Mucosa of stomach (tissue), 1 donor: Measurements from ENCODE around the gene ENTPD6.

ENCODE experiments used
- H3K27me3 ChIP-seq: one replicate; pipeline ENCODE4 v1.7.0; 2013; ENCODE audit warnings: mild to moderate bottlenecking, low read length; ENCODE audit not compliant: control insufficient read depth, insufficient read depth
- H3K36me3 ChIP-seq: one replicate; pipeline ENCODE4 v1.7.0; 2013; ENCODE audit warnings: low read length; ENCODE audit not compliant: control insufficient read depth, insufficient read depth
- H3K4me1 ChIP-seq: one replicate; pipeline ENCODE4 v1.7.0; 2013; ENCODE audit warnings: mild to moderate bottlenecking, low read length; ENCODE audit not compliant: control insufficient read depth, insufficient read depth
- H3K4me3 ChIP-seq: one replicate; pipeline ENCODE4 v1.7.0; 2013; ENCODE audit warnings: low read length
- H3K9ac ChIP-seq: one replicate; pipeline ENCODE4 v1.7.0; 2013; ENCODE audit warnings: mild to moderate bottlenecking, low read length, moderate library complexity
- H3K9me3 ChIP-seq: one replicate; pipeline ENCODE4 v1.7.0; 2013; ENCODE audit warnings: mild to moderate bottlenecking, low read length, moderate library complexity; ENCODE audit not compliant: control insufficient read depth
- donor health status: Pancreatic carcinoma.

The ENTPD6 gene

GRCh38 chr20:25215521-25215920 is 20.0 kb downstream of the ENTPD6 start:
- H3K36me3 ChIP-seq = peaks cover 8% of the 10 kb centered on the region
- H3K9me3 ChIP-seq = no peaks in the 10 kb centered on the region
- H3K27me3 ChIP-seq = no peaks in the 10 kb centered on the region
- H3K4me3 ChIP-seq = no peak overlapping the region
- no peak overlapping the region for H3K9ac ChIP-seq
- H3K4me1 ChIP-seq = no peaks in the 10 kb centered on the region

- H3K4me1 ChIP-seq = no peaks in the 10 kb centered on the region
- H3K9ac ChIP-seq = no peak overlapping the region
- H3K27me3 ChIP-seq = no peaks in the 10 kb centered on the region
- peaks cover 8% of the 10 kb centered on the region for H3K36me3 ChIP-seq
- no peak overlapping the region for H3K4me3 ChIP-seq
- no peaks in the 10 kb centered on the region for H3K9me3 ChIP-seq
Observed at GRCh38 chr20:25216199-25216945, 20.9 kb downstream of the ENTPD6 start.

- Histone ChIP-seq H3K36me3 (peaks cover 8% of the 10 kb centered on the region), H3K27me3 (no peaks in the 10 kb centered on the region), H3K4me1 (peaks cover 2% of the 10 kb centered on the region), H3K4me3 (no peak overlapping the region), H3K9ac (no peak overlapping the region), H3K9me3 (no peaks in the 10 kb centered on the region)
Observed at GRCh38 chr20:25217161-25218108, 21.9 kb downstream of the ENTPD6 start.

GRCh38 chr20:25218109-25218486 is 22.6 kb downstream of the ENTPD6 start:
- no peaks in the 10 kb centered on the region for H3K9me3 ChIP-seq
- peaks cover 8% of the 10 kb centered on the region for H3K36me3 ChIP-seq
- peaks cover 9% of the 10 kb centered on the region for H3K4me1 ChIP-seq
- H3K9ac ChIP-seq = no peak overlapping the region
- H3K4me3 ChIP-seq = no peak overlapping the region
- no peaks in the 10 kb centered on the region for H3K27me3 ChIP-seq

- H3K27me3 ChIP-seq = no peaks in the 10 kb centered on the region
- no peaks in the 10 kb centered on the region for H3K9me3 ChIP-seq
- H3K4me3 ChIP-seq = no peak overlapping the region
- peaks cover 13% of the 10 kb centered on the region for H3K4me1 ChIP-seq
- H3K36me3 ChIP-seq = peaks cover 8% of the 10 kb centered on the region
- no peak overlapping the region for H3K9ac ChIP-seq
Observed at GRCh38 chr20:25218492-25218891, 23.0 kb downstream of the ENTPD6 start.

GRCh38 chr20:25219365-25219764 is 23.9 kb downstream of the ENTPD6 start:
- no peak overlapping the region for H3K4me3 ChIP-seq
- H3K9me3 ChIP-seq = no peaks in the 10 kb centered on the region
- peaks cover 18% of the 10 kb centered on the region for H3K4me1 ChIP-seq
- H3K36me3 ChIP-seq = peaks cover 5% of the 10 kb centered on the region
- H3K9ac ChIP-seq = no peak overlapping the region
- no peaks in the 10 kb centered on the region for H3K27me3 ChIP-seq

GRCh38 chr20:25220021-25220730 is 24.7 kb downstream of the ENTPD6 start:
- no peak overlapping the region for H3K9ac ChIP-seq
- H3K9me3 ChIP-seq = no peaks in the 10 kb centered on the region
- H3K4me3 ChIP-seq = no peak overlapping the region
- H3K27me3 ChIP-seq = no peaks in the 10 kb centered on the region
- H3K36me3 ChIP-seq = peaks cover 5% of the 10 kb centered on the region
- peaks cover 18% of the 10 kb centered on the region for H3K4me1 ChIP-seq

GRCh38 chr20:25220810-25221591 is 25.5 kb downstream of the ENTPD6 start:
- no peaks in the 10 kb centered on the region for H3K27me3 ChIP-seq
- H3K36me3 ChIP-seq = no peaks in the 10 kb centered on the region
- H3K9ac ChIP-seq = no peak overlapping the region
- H3K4me1 ChIP-seq = peaks cover 18% of the 10 kb centered on the region
- H3K4me3 ChIP-seq = no peak overlapping the region
- H3K9me3 ChIP-seq = no peaks in the 10 kb centered on the region

- Histone ChIP-seq H3K9ac (no peak overlapping the region), H3K9me3 (no peaks in the 10 kb centered on the region), H3K4me3 (no peak overlapping the region), H3K27me3 (no peaks in the 10 kb centered on the region), H3K36me3 (no peaks in the 10 kb centered on the region), H3K4me1 (peaks cover 23% of the 10 kb centered on the region)
Observed at GRCh38 chr20:25221592-25222460, 26.3 kb downstream of the ENTPD6 start.

GRCh38 chr20:25222461-25223178 is 27.1 kb downstream of the ENTPD6 start:
- Histone ChIP-seq H3K36me3 (no peaks in the 10 kb centered on the region), H3K9ac (no peak overlapping the region), H3K9me3 (no peaks in the 10 kb centered on the region), H3K4me3 (no peak overlapping the region), H3K4me1 (peaks cover 31% of the 10 kb centered on the region), H3K27me3 (no peaks in the 10 kb centered on the region)
